ENCODE measurements around the gene B9D1.
A peak's percentile ranks its signal among the peaks of the same experiment; 100 is the strongest.

The B9D1 gene

DNA sequence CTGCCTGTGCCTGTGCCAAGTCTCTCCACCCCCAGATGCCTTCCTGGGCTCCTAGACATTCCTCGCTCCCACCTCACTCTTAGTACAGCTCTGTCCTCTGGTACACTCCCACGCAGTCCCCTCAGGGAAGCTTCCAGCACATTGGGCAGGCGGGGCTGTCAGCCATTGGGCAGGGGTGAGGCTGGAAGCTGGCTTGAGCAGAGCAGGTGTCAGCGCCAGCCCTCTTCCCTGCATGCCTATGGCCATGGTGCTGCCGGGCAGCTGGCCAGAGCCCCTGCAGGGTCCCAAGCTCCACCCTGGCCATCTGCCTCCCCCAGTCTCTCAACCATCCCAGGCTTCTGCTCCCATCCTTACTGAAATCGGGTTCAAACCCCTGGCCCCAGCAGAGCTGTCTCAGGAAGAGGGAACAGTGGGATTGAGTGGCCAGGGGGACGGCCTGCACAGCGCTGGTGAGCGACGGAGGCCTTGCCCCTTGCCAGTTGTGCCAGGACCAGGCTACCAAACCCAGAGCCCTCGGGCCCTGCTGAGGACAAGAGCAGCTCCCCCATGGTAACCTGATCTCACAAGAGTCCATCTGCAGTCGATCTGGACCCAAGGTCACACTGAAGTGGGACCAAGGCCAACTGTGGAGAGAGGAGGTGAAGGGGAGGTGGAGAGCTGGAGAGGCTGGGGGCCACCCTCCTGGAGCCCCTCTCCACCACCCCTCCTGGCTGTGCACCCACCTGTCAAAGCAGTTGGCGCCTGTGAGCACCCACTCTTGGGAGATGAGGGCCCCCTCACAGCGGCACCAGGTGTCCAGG lies 2.4 kb upstream of the B9D1 start:
- DNase-seq (ENCODE audit: low read depth), result no peak
- TF ChIP-seq, protein P1, sequence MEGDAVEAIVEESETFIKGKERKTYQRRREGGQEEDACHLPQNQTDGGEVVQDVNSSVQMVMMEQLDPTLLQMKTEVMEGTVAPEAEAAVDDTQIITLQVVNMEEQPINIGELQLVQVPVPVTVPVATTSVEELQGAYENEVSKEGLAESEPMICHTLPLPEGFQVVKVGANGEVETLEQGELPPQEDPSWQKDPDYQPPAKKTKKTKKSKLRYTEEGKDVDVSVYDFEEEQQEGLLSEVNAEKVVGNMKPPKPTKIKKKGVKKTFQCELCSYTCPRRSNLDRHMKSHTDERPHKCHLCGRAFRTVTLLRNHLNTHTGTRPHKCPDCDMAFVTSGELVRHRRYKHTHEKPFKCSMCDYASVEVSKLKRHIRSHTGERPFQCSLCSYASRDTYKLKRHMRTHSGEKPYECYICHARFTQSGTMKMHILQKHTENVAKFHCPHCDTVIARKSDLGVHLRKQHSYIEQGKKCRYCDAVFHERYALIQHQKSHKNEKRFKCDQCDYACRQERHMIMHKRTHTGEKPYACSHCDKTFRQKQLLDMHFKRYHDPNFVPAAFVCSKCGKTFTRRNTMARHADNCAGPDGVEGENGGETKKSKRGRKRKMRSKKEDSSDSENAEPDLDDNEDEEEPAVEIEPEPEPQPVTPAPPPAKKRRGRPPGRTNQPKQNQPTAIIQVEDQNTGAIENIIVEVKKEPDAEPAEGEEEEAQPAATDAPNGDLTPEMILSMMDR (IDR thresholded peaks at IDR 0.05; ENCODE audit: insufficient read depth, low read depth, low read length, missing control alignments), result no peak

DNA sequence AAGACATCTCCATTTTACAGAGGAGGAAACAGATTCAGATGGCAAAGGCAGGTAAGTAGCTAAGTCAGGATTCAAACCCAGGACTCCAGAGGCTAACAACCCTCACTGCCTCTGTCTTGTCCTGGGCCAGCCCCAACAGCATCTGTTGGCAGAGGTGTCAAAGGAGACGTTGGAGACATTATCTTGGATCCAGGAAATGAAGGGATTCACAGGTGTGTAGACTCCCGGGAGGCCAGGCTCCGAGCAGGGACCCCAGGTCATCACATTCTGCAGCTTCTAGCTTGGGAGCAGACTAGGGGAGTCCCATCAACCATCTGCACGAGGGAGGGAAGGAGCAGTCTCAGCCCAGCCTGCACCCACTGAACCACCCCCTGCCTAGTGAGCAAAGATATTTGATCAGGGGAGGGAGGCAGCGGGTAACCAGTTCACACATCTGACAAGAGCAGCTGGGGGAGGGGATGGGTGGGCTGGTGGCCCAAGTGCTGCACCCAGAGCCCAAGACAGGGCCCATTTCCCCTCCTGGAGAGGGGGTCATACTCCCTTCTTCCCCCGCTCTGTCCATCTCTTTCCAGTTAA lies 1.0 kb upstream of the B9D1 start:
- no peak for DNase-seq (ENCODE audit: low read depth)
- TF ChIP-seq, protein P1 (IDR thresholded peaks at IDR 0.05; ENCODE audit: insufficient read depth, low read depth, low read length, missing control alignments), result no peak
- no peak overlapping the region for H3K4me3 ChIP-seq (ENCODE audit: low read depth, low read length)

More for the DNA sequence above, 2.4 kb upstream of the B9D1 start:
- no peak overlapping the region for H3K4me3 ChIP-seq (ENCODE audit: low read depth, low read length)

DNA sequence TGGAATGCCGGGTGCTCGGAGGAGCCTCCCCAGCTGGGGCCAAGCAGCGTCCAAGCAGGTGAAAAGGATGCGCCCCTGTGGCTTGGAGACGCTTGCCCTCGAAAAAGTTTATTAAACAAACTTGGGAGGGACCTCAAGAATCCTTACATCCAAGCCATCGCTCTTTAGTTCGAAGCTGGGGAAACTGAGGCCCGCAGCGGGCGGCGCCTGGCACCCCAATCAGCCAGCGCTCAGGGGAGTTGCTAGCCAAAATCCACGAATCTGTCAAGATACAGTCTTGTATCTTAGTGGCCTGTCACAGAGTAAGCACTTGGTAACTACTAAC lies 553 bp upstream of the B9D1 start:
- H3K4me3 ChIP-seq (ENCODE audit: low read depth, low read length), result peak overlapping the region; percentile 73
- no peak for DNase-seq (ENCODE audit: low read depth)
- TF ChIP-seq, protein P1 (IDR thresholded peaks at IDR 0.05; ENCODE audit: insufficient read depth, low read depth, low read length, missing control alignments), result no peak

DNA sequence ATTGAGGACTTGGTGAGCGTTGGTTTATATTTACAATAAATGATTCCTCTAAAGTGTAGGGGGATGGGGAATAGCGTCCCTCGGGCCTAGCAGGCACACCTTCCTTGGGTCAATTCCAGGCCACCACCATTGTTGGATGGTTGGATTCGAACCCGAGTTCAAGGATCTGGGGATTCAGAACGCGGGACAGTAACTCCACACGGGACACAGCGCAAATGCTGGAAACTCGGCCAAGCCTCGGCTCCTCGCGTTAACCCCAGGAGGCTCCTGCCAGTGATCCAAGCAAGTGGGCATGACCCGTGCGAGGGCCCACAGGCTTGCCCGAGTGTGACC lies 613 bp downstream of the B9D1 start:
- DNase-seq (ENCODE audit: low read depth), result no peak
- TF ChIP-seq, protein P1 (IDR thresholded peaks at IDR 0.05; ENCODE audit: insufficient read depth, low read depth, low read length, missing control alignments), result no peak
- H3K4me3 ChIP-seq (ENCODE audit: low read depth, low read length), result peak overlapping the region; percentile 73

DNA sequence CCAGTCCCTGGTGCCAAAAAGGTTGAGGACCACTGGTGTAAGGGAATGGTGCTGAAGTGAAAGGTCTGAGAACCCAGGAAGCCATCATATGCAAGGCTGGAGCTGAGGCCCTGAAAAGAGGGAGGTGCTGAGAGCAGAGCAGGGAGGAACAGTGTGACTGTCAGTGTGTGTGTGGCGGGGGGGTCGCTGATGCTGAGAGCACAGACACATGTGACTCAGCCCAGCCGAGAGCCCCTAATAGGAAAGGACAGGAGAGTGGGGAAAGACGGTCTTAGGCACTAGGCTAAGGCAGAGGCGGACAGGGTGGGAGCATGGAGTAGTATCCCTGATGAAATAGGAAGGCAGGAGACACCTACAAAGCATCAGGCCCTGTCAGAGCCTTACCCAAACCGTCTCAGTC lies 1.2 kb downstream of the B9D1 start:
- TF ChIP-seq, protein P1 (IDR thresholded peaks at IDR 0.05; ENCODE audit: insufficient read depth, low read depth, low read length, missing control alignments), result no peak
- no peak overlapping the region for H3K4me3 ChIP-seq (ENCODE audit: low read depth, low read length)
- no peak for DNase-seq (ENCODE audit: low read depth)

DNA sequence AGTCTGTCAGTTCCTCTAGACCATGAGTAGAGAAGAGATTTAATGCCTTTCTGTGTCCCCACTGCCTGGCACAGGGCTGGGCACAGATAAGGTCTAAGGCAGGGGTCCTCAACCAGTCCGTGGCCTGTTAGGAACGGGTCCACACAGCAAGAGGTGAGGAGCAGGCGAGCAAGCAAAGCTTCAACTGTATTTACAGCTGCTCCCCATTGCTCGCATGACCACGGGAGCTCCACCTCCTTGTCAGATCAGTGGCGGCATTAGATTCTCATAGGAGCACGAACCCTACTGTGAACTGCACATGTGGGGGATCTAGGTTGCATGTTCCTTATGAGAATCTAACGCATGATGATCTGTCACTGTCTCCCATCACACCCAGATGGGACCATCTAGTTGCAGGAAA lies 1.8 kb downstream of the B9D1 start:
- no peak overlapping the region for H3K4me3 ChIP-seq (ENCODE audit: low read depth, low read length)
- TF ChIP-seq, protein P1 (IDR thresholded peaks at IDR 0.05; ENCODE audit: insufficient read depth, low read depth, low read length, missing control alignments), result no peak
- DNase-seq (ENCODE audit: low read depth), result no peak

DNA sequence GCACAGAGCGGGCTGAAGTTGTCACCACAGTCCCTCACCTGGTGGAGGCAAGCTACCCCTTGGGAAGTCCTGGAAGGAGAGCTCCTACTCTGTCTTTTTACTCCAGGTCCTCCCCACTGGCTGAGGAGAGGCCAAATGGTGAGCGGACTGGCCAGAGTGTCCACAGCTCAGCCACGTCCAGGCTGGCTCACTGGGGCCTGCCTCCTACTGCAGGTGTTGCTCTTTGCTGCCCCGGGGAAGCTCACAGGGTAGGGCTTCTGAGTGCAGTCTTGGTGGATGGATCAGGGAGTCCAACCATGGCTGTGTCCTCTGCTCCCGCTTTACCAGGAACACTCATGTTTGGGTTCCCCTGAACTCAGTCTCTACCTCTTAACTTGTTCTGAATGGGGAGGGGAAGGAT lies 2.7 kb downstream of the B9D1 start:
- TF ChIP-seq, protein P1 (IDR thresholded peaks at IDR 0.05; ENCODE audit: insufficient read depth, low read depth, low read length, missing control alignments), result no peak
- no peak for DNase-seq (ENCODE audit: low read depth)
- no peak overlapping the region for H3K4me3 ChIP-seq (ENCODE audit: low read depth, low read length)
